AG09309 (cell line): ENCODE results near the gene SPP1.

Experiments
- DNase-seq: peaks from one replicate; pipeline ENCODE4 v3.0.0-alpha.2; 2010; ENCODE audit warnings: low read depth
- H3K4me3 ChIP-seq: 2 replicates; pipeline ENCODE4 v1.5.1; 2011; ENCODE audit warnings: mild to moderate bottlenecking, low read depth, low read length, moderate library complexity; ENCODE audit not compliant: control insufficient read depth
- CTCF ChIP-seq: IDR thresholded peaks from 2 replicates; pipeline ENCODE4 v1.5.1; 2011; ENCODE audit warnings: mild to moderate bottlenecking, low read depth, low read length, inconsistent platforms; ENCODE audit not compliant: insufficient read depth, control insufficient read depth; ENCODE audit errors: missing control alignments

SPP1 gene

GRCh38 chr4:87965501-87965975 is 10.0 kb upstream of the SPP1 start:
- H3K4me3 ChIP-seq: no peak overlapping the region
- no peak for DNase-seq
- TF ChIP-seq CTCF: no peak

DNA sequence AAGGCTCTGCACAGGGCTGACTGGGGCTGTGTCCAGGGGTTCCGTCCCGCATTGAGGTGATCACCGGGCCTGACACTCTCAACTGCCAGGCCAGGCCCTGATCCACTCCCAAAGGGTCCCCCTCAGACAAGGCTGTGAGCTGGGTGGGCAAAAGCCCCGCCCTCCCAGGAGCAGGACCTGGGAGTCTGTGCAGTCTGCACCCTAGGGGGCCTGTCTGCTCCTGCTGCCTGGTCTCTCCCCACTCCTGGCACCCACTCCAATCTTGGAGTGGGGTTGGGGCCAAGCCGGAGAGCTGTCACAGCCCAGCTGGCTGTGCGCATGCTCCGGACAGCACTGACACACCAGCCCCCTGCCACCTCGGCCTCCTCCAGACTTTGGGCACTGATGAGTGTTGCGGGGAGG is 9.4 kb upstream of the SPP1 start:
- H3K4me3 ChIP-seq: no peak overlapping the region
- no peak for DNase-seq
- no peak for TF ChIP-seq CTCF

- no peak for TF ChIP-seq CTCF
- H3K4me3 ChIP-seq: no peak overlapping the region
- DNase-seq: no peak
These were observed 8.3 kb upstream of the SPP1 start for GRCh38 chr4:87967193-87967592.

GRCh38 chr4:87970121-87970520 is 5.4 kb upstream of the SPP1 start:
- H3K4me3 ChIP-seq: no peak overlapping the region
- no peak for TF ChIP-seq CTCF
- no peak for DNase-seq

GRCh38 chr4:87971866-87972265 is 3.6 kb upstream of the SPP1 start:
- TF ChIP-seq CTCF: no peak
- DNase-seq: no peak
- no peak overlapping the region for H3K4me3 ChIP-seq

- H3K4me3 ChIP-seq: peak overlapping the region; percentile 3
- DNase-seq: peak; percentile 60
- peak; percentile 74 for TF ChIP-seq CTCF
These were observed 2.0 kb upstream of the SPP1 start for GRCh38 chr4:87973283-87974169.
